CD14-positive monocyte (primary cell): Measurements from ENCODE around the gene SH3RF3. TPM values are rescaled to one million over a fixed set of nuclear protein-coding genes. Genes with fewer than 3 reads are reported as not detected.

Source experiments
- DNase-seq, 3 donors: peaks; one replicate each; pipeline ENCODE4 v3.0.0-alpha.2; 2011 to 2022
- H2AFZ ChIP-seq: 2 replicates; pipeline ENCODE4 v1.6.0; 2012; ENCODE audit warnings: mild to moderate bottlenecking, low read depth, low read length, inconsistent platforms; ENCODE audit not compliant: insufficient read depth, poor library complexity, severe bottlenecking
- H3K27ac ChIP-seq, 2 donors: 1 replicate in 1 of 2; 2 replicates in 1 of 2; pipeline ENCODE4 v1.5.1; 2012 to 2013; ENCODE audit warnings: low read length in 2 of 2, control low read depth in 1 of 2, inconsistent platforms in 1 of 2, low read depth in 1 of 2, mild to moderate bottlenecking in 1 of 2
- H3K27me3 ChIP-seq, 2 donors: one replicate each; pipeline versions ENCODE4 v1.6.0 to v1.6.1; 2011 to 2013; ENCODE audit warnings: low read length in 2 of 2; ENCODE audit not compliant: control insufficient read depth in 2 of 2, insufficient read depth in 2 of 2
- H3K36me3 ChIP-seq, 2 donors: replicated peaks in 1 of 2; 1 replicate in 1 of 2; 2 replicates in 1 of 2; pipeline versions ENCODE4 v1.5.1 to v1.6.1; 2012 to 2013; ENCODE audit warnings: low read length in 2 of 2, control low read depth in 1 of 2, inconsistent platforms in 1 of 2, mild to moderate bottlenecking in 1 of 2; ENCODE audit not compliant: insufficient read depth in 2 of 2, control insufficient read depth in 1 of 2
- H3K4me1 ChIP-seq, 2 donors: 1 replicate in 1 of 2; 2 replicates in 1 of 2; pipeline versions ENCODE4 v1.5.1 to v1.6.1; 2012 to 2013; ENCODE audit warnings: low read length in 2 of 2, control low read depth in 1 of 2, inconsistent platforms in 1 of 2, mild to moderate bottlenecking in 1 of 2, moderate library complexity in 1 of 2; ENCODE audit not compliant: insufficient read depth in 2 of 2, control insufficient read depth in 1 of 2
- H3K4me2 ChIP-seq: replicated peaks from 2 replicates; pipeline ENCODE3; 2012; ENCODE audit warnings: low read length, moderate library complexity, mild to moderate bottlenecking; ENCODE audit not compliant: poor library complexity, severe bottlenecking; ENCODE audit errors: extremely low read depth
- H3K4me3 ChIP-seq, 3 experiments: fragments of 200-600 bp in 1 of 3; sonication (generic) in 1 of 3; replicated peaks in 1 of 3; 1 replicate in 2 of 3; 2 replicates in 1 of 3; pipeline ENCODE4 v1.5.1; 2011 to 2013; ENCODE audit warnings: low read length in 3 of 3, mild to moderate bottlenecking in 3 of 3, control low read depth in 2 of 3, low read depth in 2 of 3, inconsistent platforms in 1 of 3, moderate library complexity in 1 of 3
- H3K79me2 ChIP-seq: 2 replicates; pipeline ENCODE4 v1.6.0; 2012; ENCODE audit warnings: mild to moderate bottlenecking, control low read depth, inconsistent platforms, low read length, moderate library complexity; ENCODE audit not compliant: insufficient read depth
- H3K9ac ChIP-seq: 2 replicates; pipeline ENCODE4 v1.6.0; 2017; ENCODE audit warnings: low read length, mild to moderate bottlenecking; ENCODE audit not compliant: insufficient read depth, poor library complexity, severe bottlenecking
- H3K9me3 ChIP-seq, 2 donors: replicated peaks in 1 of 2; 1 replicate in 1 of 2; 2 replicates in 1 of 2; pipeline versions ENCODE4 v1.5.1 to v1.6.1; 2012 to 2013; ENCODE audit warnings: low read length in 2 of 2, control low read depth in 1 of 2; ENCODE audit not compliant: control insufficient read depth in 1 of 2, insufficient read depth in 1 of 2
- H4K20me1 ChIP-seq: 2 replicates; pipeline ENCODE4 v1.6.0; 2012; ENCODE audit warnings: mild to moderate bottlenecking, low read length, control low read depth, moderate library complexity; ENCODE audit not compliant: insufficient read depth
- H3K27ac Mint-ChIP-seq, 7 donors: one replicate each; pipeline ENCODE4 v1.8.0; 2020; ENCODE audit warnings: mild to moderate bottlenecking in 7 of 7, mixed read lengths in 7 of 7, moderate library complexity in 6 of 7, inconsistent platforms in 2 of 7
- H3K27me3 Mint-ChIP-seq, 3 donors: one replicate each; pipeline ENCODE4 v1.8.0; 2021 to 2022; ENCODE audit warnings: low read depth in 3 of 3, mild to moderate bottlenecking in 3 of 3, mixed read lengths in 3 of 3, moderate library complexity in 3 of 3, inconsistent platforms in 1 of 3
- H3K36me3 Mint-ChIP-seq, 2 donors: one replicate each; pipeline ENCODE4 v1.8.0; 2020; ENCODE audit warnings: mixed read lengths in 2 of 2, inconsistent platforms in 1 of 2, mild to moderate bottlenecking in 1 of 2
- H3K4me1 Mint-ChIP-seq: one replicate; pipeline ENCODE4 v1.8.0; 2020; ENCODE audit warnings: mild to moderate bottlenecking, mixed read lengths
- H3K4me3 Mint-ChIP-seq, 2 donors: one replicate each; pipeline ENCODE4 v1.8.0; 2020; ENCODE audit warnings: mild to moderate bottlenecking in 2 of 2, mixed read lengths in 2 of 2, moderate library complexity in 1 of 2
- H3K9me3 Mint-ChIP-seq, 7 donors: one replicate each; pipeline ENCODE4 v1.8.0; 2020 to 2022; ENCODE audit warnings: mixed read lengths in 7 of 7, mild to moderate bottlenecking in 6 of 7, moderate library complexity in 6 of 7, inconsistent platforms in 2 of 7
- WGBS: methylation state at CpG from one replicate; pipeline ENCODE4 v1.1.5; 2013; ENCODE audit warnings: missing lambda C conversion rate; ENCODE audit not compliant: insufficient coverage; 5-methylcytosine and 5-hydroxymethylcytosine counted together
- intact Hi-C, 2 donors: fragments of 100-400 bp; cut with micrococcal nuclease; formaldehyde crosslinking; loops; one replicate each; pipeline versions ENCODE4 v1.15.0 to v1.15.1; 2023
- polyA plus RNA-seq, 3 donors: library from polyadenylated mRNA; depleted of rRNA in 1 of 3; unstranded in 2 of 3; stranded (reverse) in 1 of 3; fragments of 300-500 nt in 2 of 3; fragments of >200 nt in 1 of 3; fragmentation: Illumina TruSeq in 2 of 3; gene quantifications; 1 replicate in 2 of 3; 2 replicates in 1 of 3; pipeline ENCODE4 v1.2.3, GENCODE V29; 2012 to 2021
- TF ChIP-seq, protein P1 (sequence below): fragments of 200-600 bp; IDR thresholded peaks from one replicate; pipeline ENCODE4 v1.8.0; 2022; ENCODE audit warnings: antibody characterized with exemption, mild to moderate bottlenecking

SH3RF3 gene
- polyA plus RNA-seq, 3 donors: 0.25 to 0.75 (median 0.34) TPM

DNA sequence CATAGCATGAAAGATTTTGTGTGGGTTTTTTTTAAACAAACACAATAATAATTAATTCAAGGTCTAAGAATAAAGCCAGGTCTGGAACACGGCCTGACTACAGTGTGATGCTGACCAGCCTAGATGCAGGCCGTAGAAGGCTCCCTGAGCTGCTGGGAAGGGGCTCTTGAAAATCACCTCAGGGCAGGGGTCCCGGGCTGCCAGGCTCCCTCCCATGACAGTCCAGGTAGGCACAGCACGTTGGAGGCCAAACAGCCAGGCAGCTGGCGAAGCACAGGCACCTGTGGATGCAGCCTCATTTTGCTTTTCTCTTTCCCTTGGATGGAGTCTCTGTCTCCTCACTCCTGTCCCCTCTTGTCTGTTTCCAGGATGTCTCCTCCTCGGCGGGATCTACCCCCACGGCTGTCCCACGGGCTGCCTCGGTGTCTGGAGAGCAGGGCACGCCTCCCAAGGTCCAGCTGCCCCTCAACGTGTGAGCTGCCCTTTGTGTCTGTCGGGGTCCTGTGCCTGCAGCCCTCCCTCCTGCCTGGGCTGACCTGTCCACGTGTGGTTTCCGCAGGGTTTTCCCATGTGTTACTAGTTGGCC lies 290.3 kb downstream of the SH3RF3 start:
- H3K27ac ChIP-seq: no peak overlapping the region

DNA sequence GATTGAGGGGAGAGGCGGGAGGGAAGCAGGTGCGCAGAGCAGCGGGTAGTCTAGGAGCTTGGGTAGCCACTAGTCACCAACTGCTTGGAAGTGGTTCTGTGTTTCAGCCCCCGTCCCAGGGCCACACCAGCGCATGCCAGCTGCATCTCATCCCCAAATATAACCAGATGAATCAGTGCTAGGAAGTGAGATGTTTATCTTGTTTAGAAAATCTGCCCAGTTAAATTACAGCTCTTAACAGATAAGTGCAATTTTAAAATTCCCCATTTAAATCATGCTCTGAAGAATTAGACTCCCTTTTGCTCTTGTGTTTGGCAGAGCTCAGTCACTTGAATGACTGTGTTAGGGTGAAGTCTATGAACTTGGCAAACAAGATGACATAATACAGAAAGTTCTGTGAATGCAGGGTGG lies 291.0 kb downstream of the SH3RF3 start:
- H3K9me3 Mint-ChIP-seq: peaks cover 0 to 3% (median 0%) of the 10 kb centered on the region in 7 donors
- DNase-seq: no peak
- WGBS: no CpG with 5 or more reads among the region's 5 CpGs
- H3K4me3 Mint-ChIP-seq: no peak overlapping the region
- TF ChIP-seq, protein P1, sequence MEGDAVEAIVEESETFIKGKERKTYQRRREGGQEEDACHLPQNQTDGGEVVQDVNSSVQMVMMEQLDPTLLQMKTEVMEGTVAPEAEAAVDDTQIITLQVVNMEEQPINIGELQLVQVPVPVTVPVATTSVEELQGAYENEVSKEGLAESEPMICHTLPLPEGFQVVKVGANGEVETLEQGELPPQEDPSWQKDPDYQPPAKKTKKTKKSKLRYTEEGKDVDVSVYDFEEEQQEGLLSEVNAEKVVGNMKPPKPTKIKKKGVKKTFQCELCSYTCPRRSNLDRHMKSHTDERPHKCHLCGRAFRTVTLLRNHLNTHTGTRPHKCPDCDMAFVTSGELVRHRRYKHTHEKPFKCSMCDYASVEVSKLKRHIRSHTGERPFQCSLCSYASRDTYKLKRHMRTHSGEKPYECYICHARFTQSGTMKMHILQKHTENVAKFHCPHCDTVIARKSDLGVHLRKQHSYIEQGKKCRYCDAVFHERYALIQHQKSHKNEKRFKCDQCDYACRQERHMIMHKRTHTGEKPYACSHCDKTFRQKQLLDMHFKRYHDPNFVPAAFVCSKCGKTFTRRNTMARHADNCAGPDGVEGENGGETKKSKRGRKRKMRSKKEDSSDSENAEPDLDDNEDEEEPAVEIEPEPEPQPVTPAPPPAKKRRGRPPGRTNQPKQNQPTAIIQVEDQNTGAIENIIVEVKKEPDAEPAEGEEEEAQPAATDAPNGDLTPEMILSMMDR: no peak
- Histone ChIP-seq H4K20me1 (no peaks in the 10 kb centered on the region), H3K9me3 (no peaks in the 10 kb centered on the region), H3K4me3 (no peak overlapping the region), H3K79me2 (no peaks in the 10 kb centered on the region), H2AFZ (no peak overlapping the region), H3K27me3 (no peaks in the 10 kb centered on the region), H3K36me3 (no peaks in the 10 kb centered on the region), H3K27ac (no peak overlapping the region), H3K4me1 (no peaks in the 10 kb centered on the region), H3K4me2 (no peak overlapping the region), H3K9ac (no peak overlapping the region)
- no peaks in the 10 kb centered on the region for H3K4me1 Mint-ChIP-seq
- intact Hi-C loops: no loop called here
- H3K27ac Mint-ChIP-seq: no peak overlapping the region
- H3K36me3 Mint-ChIP-seq: no peaks in the 10 kb centered on the region
- peaks cover 0 to 2% (median 1%) of the 10 kb centered on the region in 3 donors for H3K27me3 Mint-ChIP-seq

More for the DNA sequence above, 290.3 kb downstream of the SH3RF3 start:
- WGBS: 92% methylated on average over 12 of the region's 15 CpGs
- Histone ChIP-seq H3K27me3 (no peaks in the 10 kb centered on the region), H3K9me3 (no peaks in the 10 kb centered on the region), H4K20me1 (no peaks in the 10 kb centered on the region), H3K4me2 (no peak overlapping the region), H3K36me3 (no peaks in the 10 kb centered on the region), H3K9ac (no peak overlapping the region), H3K4me3 (no peak overlapping the region), H2AFZ (no peak overlapping the region), H3K79me2 (no peaks in the 10 kb centered on the region), H3K4me1 (no peaks in the 10 kb centered on the region)
- H3K27me3 Mint-ChIP-seq: peaks cover 0 to 2% (median 1%) of the 10 kb centered on the region in 3 donors
- no peak overlapping the region for H3K4me3 Mint-ChIP-seq
- H3K4me1 Mint-ChIP-seq: no peaks in the 10 kb centered on the region
- H3K36me3 Mint-ChIP-seq: no peaks in the 10 kb centered on the region
- no peak overlapping the region for H3K27ac Mint-ChIP-seq
- TF ChIP-seq, protein P1: no peak
- H3K9me3 Mint-ChIP-seq: peaks cover 0 to 3% (median 0%) of the 10 kb centered on the region in 7 donors
- DNase-seq: no peak
- intact Hi-C loops: no loop called here
